ENCODE data around the gene RPS27. TPM values are rescaled to one million over a fixed set of nuclear protein-coding genes. Genes with fewer than 3 reads are reported as not detected.
A peak's percentile ranks its signal among the peaks of the same experiment; 100 is the strongest.

The RPS27 gene
- total RNA-seq, 2 experiments from 2014 or later = 2,833 to 5,738 TPM

GRCh38 chr1:153976819-153977249 lies 13.7 kb upstream of the RPS27 start:
- Histone ChIP-seq H3K27ac (ENCODE audit: low read depth, low read length, poor library complexity, severe bottlenecking) (peak overlapping the region; percentile 58), H3K4me2 (ENCODE audit: low read length) (peak overlapping the region; percentile 82), H3K9me2 (ENCODE audit: insufficient read depth, low read length) (no peaks in the 10 kb centered on the region), H3K4me3 (ENCODE audit: low read depth, low read length, poor library complexity, severe bottlenecking) (peak overlapping the region; percentile 86), H2AFZ (ENCODE audit: low read length) (peak overlapping the region; percentile 83; the same call in 1 of the 2 replicates), H3K79me2 (ENCODE audit: insufficient read depth, low read depth, low read length) (peaks cover 37% of the 10 kb centered on the region), H3K9me3 (ENCODE audit: low read length) (no peaks in the 10 kb centered on the region), H4K20me1 (ENCODE audit: insufficient read depth, low read length) (no peaks in the 10 kb centered on the region), H3K4me1 (ENCODE audit: insufficient read depth, low read length, poor library complexity, severe bottlenecking) (peaks cover 28% of the 10 kb centered on the region), H3K36me3 (ENCODE audit: insufficient read depth, low read length) (peaks cover 42% of the 10 kb centered on the region)
- intact Hi-C loops (cut with micrococcal nuclease; ENCODE audit: unreplicated experiment) = loop anchor here (1.0 to 2.0 kb wide), 2 partner anchors 10 to 54 kb away; partner anchors contain the start of genes CREB3L4 and GATAD2B
- CTCF ChIA-PET (ENCODE audit: unreplicated experiment) = interaction anchor here (1.6 kb wide), 1 partner anchor 14 kb away, joined by 4 read pairs; the partner anchor contains the start of gene SLC39A1
- TF ChIP-seq EZH2phosphoT487 (IDR thresholded peaks at IDR 0.05; ENCODE audit: borderline replicate concordance, low read depth, low read length) (no peak), CTCF (conservative IDR thresholded peaks at IDR 0.05; ENCODE audit: low read length) (no peak)
- no peak for DNase-seq (ENCODE audit: low spot score)
- BruUV-seq (replicated peaks) = no TSS peak
- POLR2A ChIA-PET = interaction anchor here (0.6 to 5.1 kb wide), 8 partner anchors 10 to 343 kb away, joined by 3 to 54 read pairs (median 6); partner anchors contain the start of genes CHTOP, CREB3L4, GATAD2B and SLC39A1

- Histone ChIP-seq H3K4me3 (ENCODE audit: low read depth, low read length, poor library complexity, severe bottlenecking) (peak within 1 kb of the TSS; percentile 86), H3K4me2 (ENCODE audit: low read length) (peak within 1 kb of the TSS; percentile 82), H3K4me1 (ENCODE audit: insufficient read depth, low read length, poor library complexity, severe bottlenecking) (peaks cover 22% of the 10 kb centered on the region), H3K9me3 (ENCODE audit: low read length) (no peaks in the 10 kb centered on the region), H2AFZ (ENCODE audit: low read length) (peak within 1 kb of the TSS; percentile 83), H3K9me2 (ENCODE audit: insufficient read depth, low read length) (no peaks in the 10 kb centered on the region), H3K27ac (ENCODE audit: low read depth, low read length, poor library complexity, severe bottlenecking) (peak within 1 kb of the TSS; percentile 58), H3K36me3 (ENCODE audit: insufficient read depth, low read length) (peaks cover 37% of the 10 kb centered on the region), H3K79me2 (ENCODE audit: insufficient read depth, low read depth, low read length) (peaks cover 37% of the 10 kb centered on the region), H4K20me1 (ENCODE audit: insufficient read depth, low read length) (no peaks in the 10 kb centered on the region)
- intact Hi-C loops (cut with micrococcal nuclease; ENCODE audit: unreplicated experiment) = loop anchor here (1.0 to 2.0 kb wide), 2 partner anchors 10 to 55 kb away; partner anchors contain the start of genes CREB3L4 and GATAD2B
- TF ChIP-seq CTCF (conservative IDR thresholded peaks at IDR 0.05; ENCODE audit: low read length) (no peak), EZH2phosphoT487 (IDR thresholded peaks at IDR 0.05; ENCODE audit: borderline replicate concordance, low read depth, low read length) (no peak)
- ChIA-PET CTCF (ENCODE audit: unreplicated experiment) (interaction anchor here (0.5 to 1.7 kb wide), 5 partner anchors 9 to 405 kb away, joined by 3 to 6 read pairs (median 3); partner anchors contain the start of genes RAB13 and SLC39A1), POLR2A (interaction anchor here (0.6 to 5.1 kb wide), 14 partner anchors 9 to 344 kb away, joined by 3 to 54 read pairs (median 4); partner anchors contain the start of genes CHTOP, CREB3L4, DENND4B and GATAD2B)
- TSS peak; percentile 91 for BruUV-seq (replicated peaks)
- DNase-seq (ENCODE audit: low spot score) = peak; percentile 88
Observed at GRCh38 chr1:153977250-153978240, 13.0 kb upstream of the RPS27 start, which contains the start of gene JTB. JTB (minus strand) TSS chr1:153977674; CDS start chr1:153977252, 422 bp downstream.

Data from OCI-LY7 (cell line).